Myocyte (in vitro differentiated cells): ENCODE results near the gene CACNA1H. TPM values are rescaled to one million over a fixed set of nuclear protein-coding genes. Genes with fewer than 3 reads are reported as not detected.
"Not testable (repeated sequence)": the region's sequence is repeated elsewhere in the genome, so short reads cannot be mapped to it uniquely, and the experiment has no call there.

Experiments
- DNase-seq: peaks from one replicate; pipeline ENCODE4 v3.0.0-alpha.2; 2012; ENCODE audit warnings: low read depth
- total RNA-seq: library from RNA; depleted of rRNA; stranded (reverse); fragments of >200 nt; gene quantifications from 2 replicates; pipeline ENCODE4 v1.2.3, GENCODE V29; 2014

Gene CACNA1H
- total RNA-seq, 1 donor from 2014 or later = 0.16 TPM

GRCh38 chr16:1173788-1174451 is 21.0 kb downstream of the CACNA1H start:
- no peak for DNase-seq

GRCh38 chr16:1174477-1175357 is 21.8 kb downstream of the CACNA1H start:
- DNase-seq = no peak

DNA sequence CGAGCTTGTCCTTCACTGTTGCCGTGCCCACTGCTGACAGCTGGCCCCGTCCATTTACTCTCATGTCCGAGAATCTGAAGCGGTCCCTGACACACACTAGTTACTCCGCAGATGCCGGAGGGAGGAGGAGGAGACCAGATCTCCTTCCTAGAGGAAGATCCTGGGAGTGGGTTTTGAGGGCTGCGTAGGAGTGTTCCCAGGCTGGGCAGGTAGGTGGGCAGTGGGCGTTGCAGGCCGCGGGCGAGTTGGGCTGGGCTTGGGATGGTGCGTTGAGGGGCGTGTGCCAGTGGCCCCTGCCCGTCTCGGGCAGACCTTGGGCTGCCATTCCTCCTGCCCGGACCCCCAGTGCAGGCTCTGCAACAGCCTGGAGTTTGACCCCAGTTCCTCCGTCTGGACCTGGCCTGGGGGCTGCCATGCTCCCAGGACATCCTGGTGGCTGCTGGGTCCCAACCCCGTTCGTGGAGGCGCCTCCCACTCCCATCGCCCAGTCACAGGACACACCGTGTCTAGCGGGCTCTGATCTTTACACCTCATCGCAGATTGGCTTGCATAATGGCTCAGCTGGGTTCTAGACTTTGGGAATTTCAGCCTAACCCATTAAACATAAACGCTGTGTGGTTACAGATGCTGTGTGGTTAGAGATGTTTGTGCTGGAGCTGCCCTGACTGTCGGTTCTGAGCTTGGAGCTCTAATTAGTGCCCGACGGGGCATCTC is 22.8 kb downstream of the CACNA1H start:
- no peak for DNase-seq

DNA sequence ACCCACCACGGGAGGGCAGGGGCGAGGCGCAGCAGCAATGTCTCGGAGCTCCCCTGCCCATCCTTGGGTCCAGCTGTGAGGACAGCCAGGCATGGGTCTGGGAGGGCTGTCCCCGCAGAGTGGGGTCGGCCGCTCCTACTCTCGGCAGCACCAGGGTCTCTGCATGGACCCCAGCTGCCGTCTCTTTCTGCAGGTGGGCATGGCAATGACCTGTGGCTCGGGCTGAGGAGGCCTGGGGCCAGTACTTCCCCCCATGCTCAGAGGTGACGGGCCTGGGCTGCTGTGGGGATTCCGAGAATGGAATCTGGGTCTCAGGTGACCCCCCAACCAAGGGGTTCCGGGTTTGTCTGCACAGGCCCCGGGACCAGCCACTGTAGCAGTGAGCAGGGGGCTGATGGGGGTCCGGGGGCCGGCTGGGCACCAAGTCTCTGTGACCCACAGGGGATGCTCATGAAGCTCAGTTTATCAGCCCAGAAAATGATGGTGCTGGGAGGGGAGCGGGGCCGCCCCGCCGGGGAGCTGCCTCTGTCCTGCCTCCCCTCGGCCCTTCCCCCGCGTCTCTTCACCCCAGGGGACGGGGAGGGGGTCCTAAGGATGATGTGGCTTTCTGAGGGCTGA is 23.5 kb downstream of the CACNA1H start:
- no peak for DNase-seq

- no peak for DNase-seq
Measured at GRCh38 chr16:1177053-1177452, 24.1 kb downstream of the CACNA1H start.

DNA sequence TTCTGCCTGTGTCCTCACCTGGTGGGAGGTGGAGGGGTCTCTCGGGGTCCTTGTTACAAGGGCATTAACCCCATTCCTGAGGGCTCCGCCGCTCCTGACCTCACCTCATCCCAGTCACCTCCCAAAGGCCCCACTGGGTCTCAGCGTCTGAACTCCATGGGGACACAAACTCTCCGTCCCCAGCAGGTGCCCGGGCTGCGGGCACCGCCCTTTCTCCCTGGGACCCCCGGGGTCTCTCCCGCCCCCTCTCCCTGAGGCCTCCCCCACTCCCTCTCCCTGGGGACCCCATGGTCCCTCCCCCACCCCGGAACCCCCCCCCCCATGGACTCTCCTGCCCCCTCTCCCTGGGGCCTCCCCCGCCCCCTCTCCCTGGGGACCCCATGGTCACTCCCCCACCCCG is 24.8 kb downstream of the CACNA1H start:
- no peak for DNase-seq

GRCh38 chr16:1178295-1178910 is 25.5 kb downstream of the CACNA1H start:
- DNase-seq = no peak

- peak; percentile 87 for DNase-seq
Measured at GRCh38 chr16:1180549-1181403, 27.9 kb downstream of the CACNA1H start.

GRCh38 chr16:1181404-1182315 is 28.8 kb downstream of the CACNA1H start:
- peak; percentile 52 for DNase-seq

GRCh38 chr16:1182316-1182671 is 29.4 kb downstream of the CACNA1H start:
- peak; percentile 94 for DNase-seq

GRCh38 chr16:1182950-1183907 is 30.3 kb downstream of the CACNA1H start:
- DNase-seq = peak; percentile 82

DNA sequence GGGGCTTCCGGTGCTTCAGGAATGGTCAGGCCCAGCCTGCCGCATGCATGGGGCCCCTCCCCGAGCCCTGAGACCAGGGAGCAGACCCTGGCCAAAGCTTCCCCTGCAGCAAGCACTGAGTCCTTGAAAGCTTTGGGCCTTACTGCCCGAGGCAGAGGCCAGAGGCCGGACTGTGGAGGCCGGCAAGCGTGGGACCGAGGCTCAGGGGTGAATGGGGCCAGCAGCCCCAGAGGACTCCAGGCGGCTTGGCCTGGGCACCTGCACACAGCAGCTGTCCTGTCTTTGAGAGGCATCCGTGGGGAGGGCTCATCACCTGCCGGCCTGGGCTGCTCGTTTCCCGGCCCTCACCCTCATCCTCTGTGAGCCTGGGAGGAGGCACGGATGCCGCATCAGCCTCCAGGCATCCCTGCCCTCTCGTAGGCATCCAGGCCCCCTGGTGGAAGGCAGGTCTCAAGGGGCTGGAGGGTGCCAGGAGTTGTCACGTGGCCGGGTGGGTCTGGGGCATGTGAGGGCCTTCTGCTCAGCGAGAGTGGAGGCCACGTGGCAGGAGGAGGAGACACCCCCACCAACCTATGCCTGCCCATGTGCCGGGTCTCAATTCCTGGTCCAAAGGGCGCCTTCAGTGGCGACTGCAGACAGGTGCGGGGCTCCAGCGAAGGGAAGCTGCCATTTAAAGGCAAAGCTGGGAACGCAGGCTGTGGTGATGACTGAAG is 31.4 kb downstream of the CACNA1H start:
- DNase-seq = no peak

DNA sequence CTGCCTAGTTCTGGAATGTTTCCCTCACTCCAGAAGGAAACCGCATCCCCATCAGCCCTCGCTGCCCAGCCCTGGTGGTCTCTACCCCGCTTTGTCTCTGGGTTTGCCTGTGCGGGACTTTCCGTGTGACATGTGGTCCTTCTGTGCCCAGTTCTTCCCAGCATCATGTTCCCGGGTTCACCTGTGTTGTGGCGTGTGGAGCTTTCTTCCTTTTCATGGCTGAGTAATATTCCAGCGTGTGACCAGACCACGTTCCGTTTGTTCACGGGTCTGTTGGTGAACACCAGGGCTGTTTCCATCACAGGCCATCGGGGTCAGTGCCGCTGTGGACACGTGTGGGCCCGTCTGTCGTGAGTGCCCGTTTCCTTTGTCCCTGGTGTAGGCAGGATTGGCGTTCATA is 32.1 kb downstream of the CACNA1H start:
- no peak for DNase-seq

DNA sequence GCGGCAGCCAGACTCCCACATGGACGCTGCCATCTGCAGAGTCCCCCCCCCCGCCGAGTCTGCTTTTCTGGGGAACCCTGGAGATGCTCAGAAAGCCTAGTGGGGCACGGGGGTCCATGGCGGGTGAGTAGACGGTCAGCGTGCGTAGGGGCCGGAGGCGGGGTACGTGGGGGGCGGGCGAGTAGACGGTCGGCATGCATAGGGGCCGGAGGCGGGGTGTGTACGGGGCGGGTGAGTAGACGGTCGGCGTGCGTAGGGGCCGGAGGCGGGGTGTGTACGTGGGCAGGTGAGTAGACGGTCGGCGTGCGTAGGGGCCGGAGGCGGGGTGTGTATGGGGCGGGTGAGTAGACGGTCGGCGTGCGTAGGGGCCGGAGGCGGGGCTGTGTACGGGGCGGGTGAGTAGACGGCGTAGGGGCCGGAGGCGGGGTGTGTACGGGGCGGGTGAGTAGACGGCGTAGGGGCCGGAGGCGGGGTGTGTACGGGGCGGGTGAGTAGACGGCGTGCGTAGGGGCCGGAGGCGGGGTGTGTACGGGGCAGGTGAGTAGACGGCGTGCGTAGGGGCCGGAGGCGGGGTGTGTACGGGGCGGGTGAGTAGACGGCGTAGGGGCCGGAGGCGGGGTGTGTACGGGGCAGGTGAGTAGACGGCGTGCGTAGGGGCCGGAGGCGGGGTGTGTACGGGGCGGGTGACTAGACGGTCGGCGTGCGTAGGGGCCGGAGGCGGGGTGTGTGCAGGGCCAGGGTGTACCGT is 32.7 kb downstream of the CACNA1H start:
- DNase-seq = not testable (repeated sequence)

- DNase-seq = peak; percentile 63
Measured at GRCh38 chr16:1188432-1189189, 35.7 kb downstream of the CACNA1H start.

DNA sequence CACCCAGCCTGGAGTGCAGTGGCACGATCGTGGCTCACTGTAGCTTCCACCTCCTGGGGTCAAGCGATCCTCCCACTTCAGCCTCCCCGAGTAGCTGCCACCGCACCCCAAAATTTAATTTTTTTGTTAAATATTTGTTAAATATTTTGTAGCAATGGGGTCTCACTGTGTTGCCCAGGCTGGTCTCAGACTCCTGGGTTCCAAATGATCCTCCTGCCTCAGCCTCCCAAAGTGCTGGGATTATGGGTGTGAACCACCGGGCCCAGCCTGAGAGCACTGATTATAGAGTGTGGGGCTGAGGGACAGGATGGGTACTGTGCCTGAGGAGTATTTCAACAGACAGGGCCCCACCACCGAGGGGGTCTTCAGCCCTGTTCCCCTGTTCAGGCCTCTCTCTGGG is 36.5 kb downstream of the CACNA1H start:
- DNase-seq = no peak
